AG09319 (cell line): ENCODE results near the gene ANKRD11.
"Not testable (repeated sequence)": the region's sequence is repeated elsewhere in the genome, so short reads cannot be mapped to it uniquely, and the experiment has no call there.

Source experiments
- DNase-seq: peaks from one replicate; pipeline ENCODE4 v3.0.0-alpha.2; 2010; ENCODE audit warnings: low read depth; ENCODE audit errors: extremely low read depth
- TF ChIP-seq, protein P1 (sequence below): IDR thresholded peaks from 2 replicates; pipeline ENCODE4 v1.5.1; 2011; ENCODE audit warnings: low read depth, mild to moderate bottlenecking, inconsistent platforms, low read length, moderate library complexity

Gene ANKRD11

DNA sequence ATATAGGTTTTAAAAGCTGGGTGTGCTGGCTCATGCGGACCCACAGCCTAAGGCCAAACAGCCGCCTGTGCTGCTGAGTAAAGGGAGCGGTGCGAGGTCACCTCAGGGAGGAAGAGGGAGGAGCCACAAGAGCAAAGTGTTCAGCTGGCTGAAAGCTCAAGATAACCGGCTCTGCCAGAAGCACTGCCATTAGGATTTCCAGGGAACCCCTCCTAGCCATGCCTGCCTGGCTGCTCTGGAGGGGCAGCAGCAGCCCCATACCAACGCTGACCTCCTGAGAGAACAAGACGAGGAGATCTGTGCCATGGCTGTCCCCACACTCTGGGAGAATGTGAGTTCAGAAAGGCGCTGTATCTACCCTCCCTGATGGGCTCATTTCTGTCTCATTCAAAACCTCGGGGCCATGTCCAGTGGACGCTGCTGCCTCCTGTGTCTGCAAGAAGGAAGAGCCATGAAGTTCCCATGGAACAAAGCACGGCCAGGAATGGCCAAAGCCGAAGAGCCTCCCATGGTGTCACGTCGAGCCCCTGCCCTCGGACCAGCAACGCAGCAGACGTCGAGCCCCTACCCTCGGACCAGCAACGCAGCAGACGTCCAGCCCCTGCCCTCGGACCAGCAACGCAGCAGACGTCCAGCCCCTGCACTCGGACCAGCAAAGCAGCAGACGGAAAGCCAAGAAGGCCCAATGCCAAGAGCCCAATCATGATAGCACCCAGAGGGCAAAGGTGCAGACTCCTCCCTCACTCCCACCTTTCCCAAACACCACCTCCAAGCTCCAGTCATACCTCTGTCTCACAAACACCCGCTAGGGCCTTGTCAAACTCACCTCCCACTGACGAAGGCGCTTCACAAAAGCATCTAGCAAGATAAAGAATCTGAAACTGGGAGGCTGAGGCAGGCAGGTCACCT lies 107.0 kb downstream of the ANKRD11 start:
- no peak for DNase-seq

DNA sequence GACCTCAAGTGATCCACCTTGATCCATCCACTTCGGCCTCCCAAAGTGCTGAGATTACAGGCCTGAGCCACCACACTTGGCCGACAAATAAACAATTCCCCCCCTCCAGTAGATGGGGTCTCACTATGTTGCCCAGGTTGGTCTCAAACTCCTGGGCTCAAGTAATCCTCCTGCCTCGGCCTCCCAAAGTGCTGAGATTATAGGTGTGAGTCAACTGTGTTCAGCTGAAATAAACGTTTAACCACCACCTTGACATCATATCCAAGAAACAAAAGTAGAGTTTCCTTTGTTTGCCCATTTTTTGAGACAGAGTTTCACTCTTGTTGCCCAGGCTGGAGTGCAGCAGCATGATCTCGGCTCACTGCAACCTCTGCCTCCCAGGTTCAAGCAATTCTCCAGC lies 107.8 kb downstream of the ANKRD11 start:
- not testable (repeated sequence) for DNase-seq

More for the DNA sequence above, 107.0 kb downstream of the ANKRD11 start:
- TF ChIP-seq, protein P1, sequence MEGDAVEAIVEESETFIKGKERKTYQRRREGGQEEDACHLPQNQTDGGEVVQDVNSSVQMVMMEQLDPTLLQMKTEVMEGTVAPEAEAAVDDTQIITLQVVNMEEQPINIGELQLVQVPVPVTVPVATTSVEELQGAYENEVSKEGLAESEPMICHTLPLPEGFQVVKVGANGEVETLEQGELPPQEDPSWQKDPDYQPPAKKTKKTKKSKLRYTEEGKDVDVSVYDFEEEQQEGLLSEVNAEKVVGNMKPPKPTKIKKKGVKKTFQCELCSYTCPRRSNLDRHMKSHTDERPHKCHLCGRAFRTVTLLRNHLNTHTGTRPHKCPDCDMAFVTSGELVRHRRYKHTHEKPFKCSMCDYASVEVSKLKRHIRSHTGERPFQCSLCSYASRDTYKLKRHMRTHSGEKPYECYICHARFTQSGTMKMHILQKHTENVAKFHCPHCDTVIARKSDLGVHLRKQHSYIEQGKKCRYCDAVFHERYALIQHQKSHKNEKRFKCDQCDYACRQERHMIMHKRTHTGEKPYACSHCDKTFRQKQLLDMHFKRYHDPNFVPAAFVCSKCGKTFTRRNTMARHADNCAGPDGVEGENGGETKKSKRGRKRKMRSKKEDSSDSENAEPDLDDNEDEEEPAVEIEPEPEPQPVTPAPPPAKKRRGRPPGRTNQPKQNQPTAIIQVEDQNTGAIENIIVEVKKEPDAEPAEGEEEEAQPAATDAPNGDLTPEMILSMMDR: no peak

DNA sequence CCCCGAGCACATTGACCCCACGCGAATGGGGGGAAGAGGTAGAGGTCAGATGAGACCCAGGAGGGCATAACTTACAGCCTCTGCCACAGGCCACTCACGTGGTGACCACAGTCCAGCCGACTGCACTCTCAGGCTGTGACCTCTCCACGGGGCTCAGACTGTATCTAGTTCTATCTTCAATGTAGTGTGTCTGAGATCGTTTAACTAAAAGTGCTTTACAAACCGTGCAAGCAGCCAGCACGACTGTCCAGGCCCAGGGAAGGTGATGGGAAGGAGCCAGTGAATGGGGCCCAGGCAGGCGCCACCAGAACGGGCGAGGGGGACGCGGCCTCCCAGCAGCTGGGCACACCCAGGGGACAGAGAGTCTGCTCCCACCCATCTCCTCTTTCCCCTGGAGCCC lies 108.6 kb downstream of the ANKRD11 start:
- TF ChIP-seq, protein P1: no peak
- no peak for DNase-seq

DNA sequence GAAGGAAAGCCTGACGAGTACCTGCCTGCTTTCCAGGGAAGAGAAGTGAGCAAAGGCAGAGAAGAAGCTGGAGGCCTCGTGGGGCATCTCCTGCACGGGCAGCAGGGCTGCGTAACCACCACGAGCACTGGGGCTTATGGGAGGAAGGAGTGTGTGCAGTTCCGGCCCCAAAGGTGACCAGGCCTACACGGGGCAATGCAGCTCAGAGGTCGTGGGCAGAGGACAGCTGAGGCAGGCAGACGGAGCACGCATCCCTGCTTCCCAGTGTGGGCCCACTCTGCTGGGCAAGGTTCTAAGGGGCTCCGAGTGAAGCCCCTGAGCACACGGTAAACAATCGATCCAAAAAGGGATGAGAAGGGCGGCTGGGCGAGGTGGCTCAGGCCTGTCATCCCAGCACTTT lies 109.7 kb downstream of the ANKRD11 start:
- no peak for DNase-seq

DNA sequence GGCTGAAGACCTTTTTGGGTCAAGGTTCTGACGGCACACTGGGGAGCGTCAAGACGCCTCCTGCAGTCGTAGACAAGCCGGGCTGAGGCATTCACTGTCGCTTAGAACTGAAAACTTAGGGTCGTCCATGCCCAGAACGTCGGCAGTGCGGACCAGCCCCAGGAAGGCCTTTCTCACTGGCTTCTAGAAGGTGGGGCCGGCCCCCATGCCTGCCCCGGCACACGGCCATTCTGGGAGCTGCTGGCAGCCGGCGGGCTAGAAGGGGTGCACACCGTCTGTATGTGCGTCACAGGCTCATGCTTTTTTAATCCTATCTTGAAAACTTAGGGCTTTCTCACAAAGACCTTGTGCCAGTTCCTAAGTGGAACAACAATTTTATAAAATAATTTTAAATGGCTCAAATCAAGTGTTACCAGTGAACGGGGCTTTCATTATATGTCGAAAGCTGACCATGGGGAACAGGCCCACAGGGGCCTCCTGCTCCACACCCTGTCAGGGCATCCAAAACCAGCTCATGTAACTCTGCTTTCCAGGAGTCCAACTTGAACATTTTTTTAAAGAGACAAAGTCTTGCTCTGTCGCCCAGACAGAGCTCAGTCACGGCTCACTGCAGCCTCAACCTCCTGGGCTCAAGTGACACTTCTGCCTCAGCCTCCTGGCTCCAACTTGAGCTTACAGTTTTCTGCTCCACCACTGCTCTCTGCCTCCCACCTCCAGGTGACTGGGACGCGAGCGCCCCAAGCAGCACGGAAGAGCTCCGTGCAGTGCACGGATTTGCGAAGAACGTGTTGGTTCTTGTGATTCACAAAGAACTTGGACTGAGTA lies 111.2 kb downstream of the ANKRD11 start:
- TF ChIP-seq, protein P1: no peak; the same call in 1 of the 2 replicates
- no peak for DNase-seq

More for the DNA sequence above, 109.7 kb downstream of the ANKRD11 start:
- TF ChIP-seq, protein P1: no peak

DNA sequence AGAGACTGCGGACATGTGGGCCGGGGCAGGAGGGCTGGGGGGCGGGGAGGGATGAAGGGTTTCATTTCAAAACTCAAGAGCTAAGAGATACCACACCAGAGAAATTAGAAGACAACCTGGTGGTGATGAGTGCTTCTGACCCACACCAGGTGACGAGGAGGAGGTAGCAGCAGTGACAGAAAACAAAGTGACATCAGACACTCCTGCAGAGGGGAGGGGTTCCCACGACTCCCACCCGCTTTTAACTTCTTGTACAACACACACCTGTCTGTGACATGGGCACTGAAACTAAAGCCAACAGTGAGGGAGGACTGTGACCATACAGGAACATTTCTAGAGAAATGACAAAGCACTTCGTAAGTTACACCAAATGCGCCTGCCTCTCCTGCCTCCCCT lies 112.9 kb downstream of the ANKRD11 start:
- no peak for DNase-seq
- TF ChIP-seq, protein P1: no peak

DNA sequence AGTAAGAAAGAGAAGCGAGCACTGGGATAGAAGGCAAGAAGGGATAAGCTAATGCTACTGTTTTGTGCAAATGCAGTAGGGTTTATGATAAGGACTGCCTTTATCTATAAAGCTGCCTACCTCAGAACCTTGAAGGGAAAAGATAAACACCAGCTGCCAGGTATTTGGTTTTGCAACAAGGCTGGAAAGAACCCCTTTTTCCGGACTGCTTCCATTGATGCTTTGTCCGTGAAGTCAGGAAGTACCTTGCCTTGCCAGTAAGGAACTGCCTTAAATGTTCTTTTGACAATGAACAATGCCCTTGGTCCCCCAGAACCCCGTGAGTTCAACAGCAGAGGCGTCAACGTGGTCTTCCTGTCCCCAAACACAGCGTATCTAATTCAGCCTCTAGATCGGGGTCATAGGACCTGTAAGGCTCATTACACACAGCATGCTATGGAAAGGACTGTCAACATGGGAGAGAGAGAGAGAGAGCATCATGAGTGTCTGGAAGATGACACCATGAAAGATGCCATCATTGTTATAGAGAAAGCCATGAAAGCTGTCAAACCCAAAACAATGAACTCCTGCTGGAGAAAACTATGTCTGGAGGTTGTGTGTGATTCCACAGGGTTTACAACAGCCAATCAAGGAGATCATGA lies 113.4 kb downstream of the ANKRD11 start:
- TF ChIP-seq, protein P1: no peak
- DNase-seq: no peak
